Spleen (tissue), 11 donors: ENCODE data around the gene SMIM28. TPM values are rescaled to one million over a fixed set of nuclear protein-coding genes. Genes with fewer than 3 reads are reported as not detected.

Source experiments
- DNase-seq: peaks from one replicate; pipeline ENCODE4 v3.0.0-alpha.2; 2020
- H3K27ac ChIP-seq, 8 donors: fragments of 200-600 bp; sonication (generic) in 7 of 8; 1 replicate in 4 of 8; 2 replicates in 4 of 8; pipeline versions ENCODE4 v1.5.0 to v1.8.0; 2016 to 2021; ENCODE audit warnings: inconsistent platforms in 4 of 8, mild to moderate bottlenecking in 4 of 8, moderate library complexity in 1 of 8
- H3K27me3 ChIP-seq, 7 donors: fragments of 200-600 bp; sonication (generic) in 6 of 7; replicated peaks in 1 of 7; 1 replicate in 4 of 7; 2 replicates in 3 of 7; pipeline versions ENCODE4 v1.5.0 to v1.8.0; 2016 to 2021; ENCODE audit warnings: inconsistent platforms in 3 of 7, mild to moderate bottlenecking in 1 of 7
- H3K36me3 ChIP-seq, 6 donors: fragments of 200-600 bp; sonication (generic) in 5 of 6; 1 replicate in 4 of 6; 2 replicates in 2 of 6; pipeline versions ENCODE4 v1.5.0 to v1.8.0; 2016 to 2021; ENCODE audit warnings: inconsistent platforms in 2 of 6
- H3K4me1 ChIP-seq, 6 donors: fragments of 200-600 bp; sonication (generic) in 5 of 6; 1 replicate in 3 of 6; 2 replicates in 3 of 6; pipeline versions ENCODE4 v1.5.0 to v1.8.0; 2016 to 2021; ENCODE audit warnings: inconsistent platforms in 3 of 6
- H3K4me3 ChIP-seq, 8 donors: fragments of 200-600 bp; sonication (generic) in 7 of 8; 1 replicate in 4 of 8; 2 replicates in 4 of 8; pipeline versions ENCODE4 v1.5.0 to v1.8.0; 2016 to 2021; ENCODE audit warnings: inconsistent platforms in 4 of 8, mild to moderate bottlenecking in 4 of 8, moderate library complexity in 2 of 8
- H3K9me3 ChIP-seq, 8 donors: fragments of 200-600 bp; sonication (generic) in 7 of 8; 1 replicate in 4 of 8; 2 replicates in 4 of 8; pipeline versions ENCODE4 v1.5.0 to v1.8.0; 2016 to 2021; ENCODE audit warnings: inconsistent platforms in 4 of 8
- POLR2A ChIP-seq, 3 donors: fragments of 450-650 bp; IDR thresholded peaks; one replicate each; pipeline ENCODE4 v1.5.1; 2017; ENCODE audit warnings: antibody characterized with exemption in 3 of 3, mild to moderate bottlenecking in 1 of 3
- POLR2AphosphoS5 ChIP-seq, 3 donors: sonication (generic); formaldehyde crosslinking; IDR thresholded peaks; one replicate each; pipeline ENCODE4 v1.5.1; 2017; ENCODE audit warnings: antibody characterized with exemption in 3 of 3
- WGBS, 5 donors: extraction: QIAGEN DNeasy Blood & Tissue Kit in 3 of 5; methylation state at CpG; one replicate each; pipeline versions ENCODE4 v1.1.5 to v1.1.7; 2013 to 2018; 5-methylcytosine and 5-hydroxymethylcytosine counted together
- intact Hi-C: fragments of 100-400 bp; cut with DNase I; formaldehyde crosslinking; loops from one replicate; pipeline ENCODE4 v1.15.0; 2023; ENCODE audit warnings: low total_unique reads
- polyA plus RNA-seq, 3 donors: library from polyadenylated mRNA; stranded (reverse); fragments of 200-250 nt; gene quantifications; one replicate each; pipeline ENCODE4 v1.2.1, GENCODE V29; 2013
- total RNA-seq, 7 donors: library from RNA; depleted of rRNA in 3 of 7; stranded (reverse); fragments of >200 nt in 3 of 7; fragmentation: NEBNext Ultra II Directional in 4 of 7; extraction: Animal tissue kit (Norgen Biotek cat#: 25700) in 4 of 7; gene quantifications; one replicate each; pipeline versions ENCODE4 v1.1.0 to v1.2.1, GENCODE V29; 2016 to 2021
- TF ChIP-seq, protein P1 (sequence below), 11 experiments: fragments of 200-600 bp in 7 of 11; fragments of 450-650 bp in 4 of 11; sonication (generic) in 4 of 11; IDR thresholded peaks in 8 of 11; conservative IDR thresholded peaks in 3 of 11; 1 replicate in 7 of 11; 2 replicates in 4 of 11; pipeline versions ENCODE4 v1.4.0 to v1.8.0; 2016 to 2021; ENCODE audit warnings: antibody characterized with exemption in 11 of 11, inconsistent platforms in 4 of 11, mild to moderate bottlenecking in 1 of 11
- donor health status: healthy with polysubstance abuse.
- donor health status: DM: no; HTN: no; CAD: no; lungs with moderate emphysema.
- donor health status: DM: no; HTN: no; CAD: no.
- donor health status: Bipolar disorder and iron deficiency.
- donor health status: healthy.
- donor health status: DM: no; HTN: no; CAD: no.
- donor health status: DM: yes; HTN: yes; CAD: no.

SMIM28 gene
- total and polyA plus RNA-seq, 10 donors, result not detected

DNA sequence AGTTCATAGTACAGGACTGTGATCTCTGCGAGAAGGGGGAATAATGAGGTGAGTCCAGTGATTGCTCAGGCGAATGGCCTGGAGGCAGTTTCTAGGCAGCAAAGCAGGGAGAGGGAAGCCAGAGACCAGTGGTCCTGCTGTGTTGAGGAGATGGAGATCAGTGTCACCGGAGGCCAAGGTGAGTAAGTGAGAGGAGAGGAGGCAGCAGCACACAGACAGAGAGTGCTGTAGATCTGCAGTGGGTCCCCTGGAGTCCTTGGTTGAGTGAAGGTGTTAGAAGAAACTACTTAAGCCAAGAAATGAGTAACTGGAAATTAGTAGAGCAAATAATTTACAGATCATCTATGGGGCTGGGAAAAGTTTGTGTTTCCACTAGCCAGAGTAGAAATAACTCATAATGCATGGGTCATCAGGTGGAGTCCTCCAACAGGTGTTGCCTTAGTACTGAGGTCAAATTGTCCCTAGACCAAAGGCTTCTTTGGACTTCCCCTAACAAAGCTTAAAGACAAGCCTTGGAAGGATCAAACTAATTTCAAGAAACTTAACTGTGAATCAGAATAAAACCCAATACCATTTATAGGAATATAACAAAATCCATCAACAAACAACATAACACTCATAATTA, 39.9 kb downstream of the SMIM28 start:
- DNase-seq, result no peak
- Histone ChIP-seq H3K36me3 (peaks cover 0 to 73% (median 34%) of the 10 kb centered on the region in 6 donors), H3K27ac (no peak overlapping the region), H3K9me3 (no peaks in the 10 kb centered on the region), H3K27me3 (no peaks in the 10 kb centered on the region), H3K4me1 (peaks cover 0 to 7% (median under 1%) of the 10 kb centered on the region in 6 donors), H3K4me3 (no peak overlapping the region)
- intact Hi-C loops, result no loop called here
- WGBS, 5 donors, result 85 to 93% (median 90%) methylated on average over 3 of the region's 3 CpGs
- TF ChIP-seq, protein P1, sequence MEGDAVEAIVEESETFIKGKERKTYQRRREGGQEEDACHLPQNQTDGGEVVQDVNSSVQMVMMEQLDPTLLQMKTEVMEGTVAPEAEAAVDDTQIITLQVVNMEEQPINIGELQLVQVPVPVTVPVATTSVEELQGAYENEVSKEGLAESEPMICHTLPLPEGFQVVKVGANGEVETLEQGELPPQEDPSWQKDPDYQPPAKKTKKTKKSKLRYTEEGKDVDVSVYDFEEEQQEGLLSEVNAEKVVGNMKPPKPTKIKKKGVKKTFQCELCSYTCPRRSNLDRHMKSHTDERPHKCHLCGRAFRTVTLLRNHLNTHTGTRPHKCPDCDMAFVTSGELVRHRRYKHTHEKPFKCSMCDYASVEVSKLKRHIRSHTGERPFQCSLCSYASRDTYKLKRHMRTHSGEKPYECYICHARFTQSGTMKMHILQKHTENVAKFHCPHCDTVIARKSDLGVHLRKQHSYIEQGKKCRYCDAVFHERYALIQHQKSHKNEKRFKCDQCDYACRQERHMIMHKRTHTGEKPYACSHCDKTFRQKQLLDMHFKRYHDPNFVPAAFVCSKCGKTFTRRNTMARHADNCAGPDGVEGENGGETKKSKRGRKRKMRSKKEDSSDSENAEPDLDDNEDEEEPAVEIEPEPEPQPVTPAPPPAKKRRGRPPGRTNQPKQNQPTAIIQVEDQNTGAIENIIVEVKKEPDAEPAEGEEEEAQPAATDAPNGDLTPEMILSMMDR (IDR thresholded peaks at IDR 0.05 in 8 of 11, conservative IDR thresholded peaks at IDR 0.05 in 3 of 11), result no peak
- TF ChIP-seq POLR2A (IDR thresholded peaks at IDR 0.05) (no peak), POLR2AphosphoS5 (IDR thresholded peaks at IDR 0.05) (no peak)

DNA sequence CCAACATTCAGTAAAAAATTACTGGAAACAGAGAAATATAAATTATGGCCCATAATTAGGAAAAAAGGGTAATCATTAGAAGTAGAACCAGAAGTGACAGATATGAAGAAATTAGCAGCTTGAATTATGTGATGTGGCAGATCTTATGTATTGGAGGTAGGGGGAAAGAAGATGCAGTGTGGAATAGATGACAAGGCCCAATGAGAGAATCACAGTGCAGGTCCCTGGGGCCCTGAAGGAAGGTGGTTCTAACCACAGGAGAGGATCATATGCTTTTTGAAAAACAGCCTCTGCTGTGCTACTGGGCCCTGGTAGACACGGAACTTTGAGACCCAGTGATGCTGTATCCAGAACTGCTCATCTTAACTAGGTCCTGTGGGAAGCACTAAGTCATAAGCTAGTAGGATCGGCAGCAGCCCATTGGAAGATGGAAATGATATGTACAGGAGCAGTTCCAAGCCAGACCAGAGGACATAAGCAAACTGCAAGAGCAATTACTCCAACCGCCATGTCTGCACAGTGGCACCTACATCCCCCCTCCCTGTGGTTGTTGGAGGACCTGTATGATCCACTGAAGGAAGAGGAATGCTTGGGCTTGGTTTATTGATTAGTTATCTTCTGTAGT, 40.5 kb downstream of the SMIM28 start:
- Histone ChIP-seq H3K4me3 (no peak overlapping the region), H3K27ac (no peak overlapping the region), H3K36me3 (peaks cover 0 to 67% (median 28%) of the 10 kb centered on the region in 6 donors), H3K4me1 (peaks cover 0 to 13% (median 5%) of the 10 kb centered on the region in 6 donors), H3K27me3 (no peaks in the 10 kb centered on the region), H3K9me3 (no peaks in the 10 kb centered on the region)
- intact Hi-C loops, result no loop called here
- no peak for DNase-seq
- TF ChIP-seq, protein P1 (IDR thresholded peaks at IDR 0.05 in 8 of 11, conservative IDR thresholded peaks at IDR 0.05 in 3 of 11), result no peak
- TF ChIP-seq POLR2A (IDR thresholded peaks at IDR 0.05), result no peak
- no peak for TF ChIP-seq POLR2AphosphoS5 (IDR thresholded peaks at IDR 0.05)
- 86 to 99% (median 94%) methylated on average over 3 of the region's 3 CpGs for WGBS, 5 donors

DNA sequence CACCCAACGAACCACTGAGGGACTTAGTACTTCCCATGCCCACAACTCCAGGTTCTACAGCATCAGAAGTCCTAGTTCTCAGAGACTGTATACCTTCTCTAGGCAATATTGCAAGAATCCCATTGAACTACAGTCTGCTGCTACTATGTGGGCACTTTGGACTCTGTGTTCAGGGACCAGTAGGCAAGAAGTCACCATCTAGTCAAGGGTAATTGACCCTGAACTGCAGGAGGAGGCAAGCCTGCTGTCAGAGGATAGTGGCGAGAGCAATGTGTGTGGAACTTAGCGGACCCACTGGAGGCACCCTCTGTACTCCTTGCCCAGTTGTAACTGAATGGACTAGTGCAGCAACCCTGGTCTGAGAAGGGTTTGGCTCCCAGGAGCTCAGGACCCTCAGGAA, 42.1 kb downstream of the SMIM28 start:
- no peak for DNase-seq
- intact Hi-C loops, result loop anchor here (10.0 kb wide), 2 partner anchors 305 to 345 kb away; no protein-coding TSS in a partner anchor
- no peak for TF ChIP-seq POLR2A (IDR thresholded peaks at IDR 0.05)
- TF ChIP-seq, protein P1 (IDR thresholded peaks at IDR 0.05 in 8 of 11, conservative IDR thresholded peaks at IDR 0.05 in 3 of 11), result no peak
- TF ChIP-seq POLR2AphosphoS5 (IDR thresholded peaks at IDR 0.05), result no peak
- no peaks in the 10 kb centered on the region for H3K27me3 ChIP-seq
- H3K36me3 ChIP-seq, result peaks cover 0 to 60% (median 14%) of the 10 kb centered on the region in 6 donors
- H3K27ac ChIP-seq, result no peak overlapping the region
- no peak overlapping the region for H3K4me3 ChIP-seq
- H3K9me3 ChIP-seq, result no peaks in the 10 kb centered on the region
- peaks cover 0 to 17% (median 7%) of the 10 kb centered on the region in 6 donors for H3K4me1 ChIP-seq
- WGBS, 5 donors, result 96 to 98% (median 98%) methylated on average over 3 of the region's 3 CpGs

DNA sequence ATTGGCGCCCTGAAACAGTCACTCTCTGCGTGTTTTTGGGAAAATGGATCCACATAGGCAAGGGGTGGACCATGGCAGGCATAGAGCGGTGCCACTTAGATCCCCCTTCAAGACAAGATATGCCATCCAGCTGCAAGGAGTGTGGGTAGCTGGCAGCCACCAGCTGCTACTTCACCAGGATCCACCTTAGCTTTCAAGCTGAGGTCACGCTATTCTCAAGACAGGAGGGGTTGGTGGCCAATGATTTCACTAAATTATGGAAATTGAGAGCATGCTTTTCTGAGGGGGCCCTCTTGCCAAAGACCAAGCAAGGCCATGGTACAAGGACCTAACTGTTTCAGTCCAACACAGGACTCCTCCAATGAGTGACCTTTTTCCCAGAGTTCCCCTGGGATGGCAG, 42.7 kb downstream of the SMIM28 start:
- Histone ChIP-seq H3K36me3 (peaks cover 0 to 54% (median 12%) of the 10 kb centered on the region in 6 donors), H3K27me3 (no peaks in the 10 kb centered on the region), H3K4me3 (no peak overlapping the region), H3K27ac (no peak overlapping the region), H3K9me3 (no peaks in the 10 kb centered on the region), H3K4me1 (peaks cover 0 to 17% (median 7%) of the 10 kb centered on the region in 6 donors)
- intact Hi-C loops, result loop anchor here (10.0 kb wide), 2 partner anchors 306 to 344 kb away; no protein-coding TSS in a partner anchor
- DNase-seq, result no peak
- 94 to 100% (median 97%) methylated on average over 1 to 4 of the region's 4 CpGs for WGBS, 5 donors
- TF ChIP-seq POLR2AphosphoS5 (IDR thresholded peaks at IDR 0.05) (no peak), POLR2A (IDR thresholded peaks at IDR 0.05) (no peak)
